HepG2 (cell line): ENCODE data around the gene PGRMC1.

Source experiments
- SMYD3 ChIP-seq: sonication (generic); formaldehyde crosslinking; IDR thresholded peaks from 2 replicates; pipeline ENCODE4 v1.8.1; 2023; ENCODE audit warnings: mild to moderate bottlenecking, missing genetic modification reagents
- ZNF234 ChIP-seq: sonication (generic); formaldehyde crosslinking; conservative IDR thresholded peaks from 2 replicates; pipeline ENCODE4 v1.5.1; 2020; ENCODE audit warnings: mild to moderate bottlenecking, missing genetic modification reagents
- ZNF274 ChIP-seq: sonication (generic); formaldehyde crosslinking; IDR thresholded peaks from 2 replicates; pipeline ENCODE4 v1.5.1; 2020; ENCODE audit warnings: mild to moderate bottlenecking, missing genetic modification reagents
- ZNF367 ChIP-seq: sonication (generic); formaldehyde crosslinking; IDR thresholded peaks from 2 replicates; pipeline ENCODE4 v1.4.0; 2020; ENCODE audit warnings: missing genetic modification reagents, borderline replicate concordance
- ZNF839 ChIP-seq: sonication (generic); formaldehyde crosslinking; IDR thresholded peaks from 2 replicates; pipeline ENCODE4 v1.4.0; 2020; ENCODE audit warnings: missing genetic modification reagents, mild to moderate bottlenecking, borderline replicate concordance
- ZSCAN25 ChIP-seq: sonication (generic); formaldehyde crosslinking; IDR thresholded peaks from 2 replicates; pipeline ENCODE4 v1.8.0; 2022; ENCODE audit warnings: mild to moderate bottlenecking, missing genetic modification reagents
- TF ChIP-seq, protein P1 (sequence below): sonication (generic); formaldehyde crosslinking; IDR thresholded peaks from 2 replicates; pipeline ENCODE4 v1.5.0; 2020; ENCODE audit warnings: mild to moderate bottlenecking, missing genetic modification reagents, moderate library complexity
- TF ChIP-seq, protein P2 (sequence below), 2 experiments: IDR thresholded peaks; 2 replicates each; pipeline ENCODE4 v1.6.1; 2011 to 2012; ENCODE audit warnings: low read length in 2 of 2, borderline replicate concordance in 1 of 2, low read depth in 1 of 2, mild to moderate bottlenecking in 1 of 2, moderate library complexity in 1 of 2

DNA sequence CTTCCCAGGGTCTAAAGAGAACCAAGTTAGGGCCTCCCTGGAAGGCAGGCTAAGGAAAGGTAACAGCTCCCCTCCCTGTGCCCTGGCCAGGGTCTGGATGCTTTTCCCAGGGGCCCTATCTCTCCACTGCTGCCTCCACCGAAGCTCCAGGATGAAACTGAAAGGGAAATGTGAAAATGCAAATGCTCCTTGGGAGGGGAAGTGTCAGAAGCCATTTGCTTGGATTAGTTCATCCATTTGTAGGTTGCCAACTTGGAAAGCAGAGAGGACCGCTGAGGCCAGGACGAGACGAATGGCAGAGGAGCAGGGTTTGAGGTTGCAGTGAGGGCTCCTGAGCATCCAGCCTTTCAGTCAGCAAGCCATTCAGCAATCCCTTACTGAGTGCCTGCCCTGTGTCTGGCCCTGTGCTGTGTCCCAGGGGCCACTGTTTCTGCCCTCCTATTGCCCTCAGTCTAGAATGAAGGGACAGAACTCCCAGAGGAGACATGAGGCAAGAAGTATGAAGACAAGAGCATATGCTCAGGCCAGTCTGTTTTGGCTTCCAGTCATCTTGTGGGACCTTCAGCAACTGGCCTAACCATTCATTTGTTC, 45.9 kb upstream of the PGRMC1 start:
- TF ChIP-seq ZSCAN25, result no peak
- TF ChIP-seq ZNF234 (CRISPR knock-in tag), result no peak
- TF ChIP-seq, protein P1, sequence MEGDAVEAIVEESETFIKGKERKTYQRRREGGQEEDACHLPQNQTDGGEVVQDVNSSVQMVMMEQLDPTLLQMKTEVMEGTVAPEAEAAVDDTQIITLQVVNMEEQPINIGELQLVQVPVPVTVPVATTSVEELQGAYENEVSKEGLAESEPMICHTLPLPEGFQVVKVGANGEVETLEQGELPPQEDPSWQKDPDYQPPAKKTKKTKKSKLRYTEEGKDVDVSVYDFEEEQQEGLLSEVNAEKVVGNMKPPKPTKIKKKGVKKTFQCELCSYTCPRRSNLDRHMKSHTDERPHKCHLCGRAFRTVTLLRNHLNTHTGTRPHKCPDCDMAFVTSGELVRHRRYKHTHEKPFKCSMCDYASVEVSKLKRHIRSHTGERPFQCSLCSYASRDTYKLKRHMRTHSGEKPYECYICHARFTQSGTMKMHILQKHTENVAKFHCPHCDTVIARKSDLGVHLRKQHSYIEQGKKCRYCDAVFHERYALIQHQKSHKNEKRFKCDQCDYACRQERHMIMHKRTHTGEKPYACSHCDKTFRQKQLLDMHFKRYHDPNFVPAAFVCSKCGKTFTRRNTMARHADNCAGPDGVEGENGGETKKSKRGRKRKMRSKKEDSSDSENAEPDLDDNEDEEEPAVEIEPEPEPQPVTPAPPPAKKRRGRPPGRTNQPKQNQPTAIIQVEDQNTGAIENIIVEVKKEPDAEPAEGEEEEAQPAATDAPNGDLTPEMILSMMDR, result no peak
- no peak for TF ChIP-seq SMYD3 (CRISPR knock-in tag)
- TF ChIP-seq ZNF839 (CRISPR knock-in tag), result no peak
- TF ChIP-seq ZNF274 (CRISPR knock-in tag), result no peak
- TF ChIP-seq, protein P2, sequence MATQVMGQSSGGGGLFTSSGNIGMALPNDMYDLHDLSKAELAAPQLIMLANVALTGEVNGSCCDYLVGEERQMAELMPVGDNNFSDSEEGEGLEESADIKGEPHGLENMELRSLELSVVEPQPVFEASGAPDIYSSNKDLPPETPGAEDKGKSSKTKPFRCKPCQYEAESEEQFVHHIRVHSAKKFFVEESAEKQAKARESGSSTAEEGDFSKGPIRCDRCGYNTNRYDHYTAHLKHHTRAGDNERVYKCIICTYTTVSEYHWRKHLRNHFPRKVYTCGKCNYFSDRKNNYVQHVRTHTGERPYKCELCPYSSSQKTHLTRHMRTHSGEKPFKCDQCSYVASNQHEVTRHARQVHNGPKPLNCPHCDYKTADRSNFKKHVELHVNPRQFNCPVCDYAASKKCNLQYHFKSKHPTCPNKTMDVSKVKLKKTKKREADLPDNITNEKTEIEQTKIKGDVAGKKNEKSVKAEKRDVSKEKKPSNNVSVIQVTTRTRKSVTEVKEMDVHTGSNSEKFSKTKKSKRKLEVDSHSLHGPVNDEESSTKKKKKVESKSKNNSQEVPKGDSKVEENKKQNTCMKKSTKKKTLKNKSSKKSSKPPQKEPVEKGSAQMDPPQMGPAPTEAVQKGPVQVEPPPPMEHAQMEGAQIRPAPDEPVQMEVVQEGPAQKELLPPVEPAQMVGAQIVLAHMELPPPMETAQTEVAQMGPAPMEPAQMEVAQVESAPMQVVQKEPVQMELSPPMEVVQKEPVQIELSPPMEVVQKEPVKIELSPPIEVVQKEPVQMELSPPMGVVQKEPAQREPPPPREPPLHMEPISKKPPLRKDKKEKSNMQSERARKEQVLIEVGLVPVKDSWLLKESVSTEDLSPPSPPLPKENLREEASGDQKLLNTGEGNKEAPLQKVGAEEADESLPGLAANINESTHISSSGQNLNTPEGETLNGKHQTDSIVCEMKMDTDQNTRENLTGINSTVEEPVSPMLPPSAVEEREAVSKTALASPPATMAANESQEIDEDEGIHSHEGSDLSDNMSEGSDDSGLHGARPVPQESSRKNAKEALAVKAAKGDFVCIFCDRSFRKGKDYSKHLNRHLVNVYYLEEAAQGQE (IDR thresholded peaks at IDR 0.05; ENCODE audit: borderline replicate concordance in 1 of 2, low read depth in 1 of 2, low read length in 2 of 2), result no peak
- TF ChIP-seq ZNF367, result no peak
